WERI-Rb-1 (cell line): ENCODE measurements around the gene HSDL2.
A peak's percentile ranks its signal among the peaks of the same experiment; 100 is the strongest.

ENCODE experiments used
- DNase-seq: peaks from one replicate; pipeline ENCODE4 v3.0.0-alpha.2; 2020
- H3K27ac ChIP-seq: fragments of 250-450 bp; sonication (Bioruptor Pico); 2 replicates; pipeline ENCODE4 v1.5.1; 2020; ENCODE audit warnings: mild to moderate bottlenecking, moderate library complexity
- H3K27me3 ChIP-seq: fragments of 250-450 bp; sonication (Bioruptor Pico); 2 replicates; pipeline ENCODE4 v1.5.1; 2021; ENCODE audit warnings: mild to moderate bottlenecking, low read depth, moderate library complexity; ENCODE audit not compliant: insufficient read depth, severe bottlenecking
- H3K36me3 ChIP-seq: fragments of 250-450 bp; sonication (Bioruptor Pico); 2 replicates; pipeline ENCODE4 v1.5.1; 2020; ENCODE audit warnings: mild to moderate bottlenecking, moderate library complexity
- H3K4me3 ChIP-seq: 2 replicates; pipeline ENCODE4 v1.5.1; 2011; ENCODE audit warnings: low read depth, mild to moderate bottlenecking, control low read depth, low read length
- H3K9me3 ChIP-seq: fragments of 250-450 bp; sonication (Bioruptor Pico); 2 replicates; pipeline ENCODE4 v1.5.1; 2021; ENCODE audit warnings: mild to moderate bottlenecking, moderate library complexity; ENCODE audit not compliant: severe bottlenecking
- CTCF ChIP-seq: IDR thresholded peaks from 2 replicates; pipeline ENCODE4 v1.5.1; 2011; ENCODE audit warnings: low read depth, mild to moderate bottlenecking, control low read depth, inconsistent platforms, low read length

Gene HSDL2

GRCh38 chr9:112377684-112378327, 2.1 kb upstream of the HSDL2 start:
- H3K27me3 ChIP-seq: no peaks in the 10 kb centered on the region
- no peak for DNase-seq
- no peaks in the 10 kb centered on the region for H3K9me3 ChIP-seq
- peak overlapping the region; percentile 71 for H3K4me3 ChIP-seq
- peaks cover 2% of the 10 kb centered on the region for H3K36me3 ChIP-seq
- TF ChIP-seq CTCF: no peak
- no peak overlapping the region; the same call in 1 of the 2 replicates for H3K27ac ChIP-seq

- peak; percentile 51 for DNase-seq
- Histone ChIP-seq H3K36me3 (peaks cover 2% of the 10 kb centered on the region), H3K27me3 (no peaks in the 10 kb centered on the region), H3K4me3 (peak overlapping the region; percentile 71), H3K27ac (peak overlapping the region; percentile 99), H3K9me3 (no peaks in the 10 kb centered on the region)
- TF ChIP-seq CTCF: no peak
Measured at GRCh38 chr9:112378328-112379176, 1.4 kb upstream of the HSDL2 start.

GRCh38 chr9:112379177-112380101, 469 bp upstream of the HSDL2 start:
- Histone ChIP-seq H3K27ac (peak overlapping the region; percentile 99), H3K9me3 (no peaks in the 10 kb centered on the region), H3K27me3 (no peaks in the 10 kb centered on the region), H3K36me3 (peaks cover 2% of the 10 kb centered on the region), H3K4me3 (peak overlapping the region; percentile 78)
- DNase-seq: peak; percentile 100
- TF ChIP-seq CTCF: 0 out of 2 replicates have a peak, but pooled peaks have one; percentile 11

- Histone ChIP-seq H3K27ac (no peak overlapping the region), H3K9me3 (no peaks in the 10 kb centered on the region), H3K36me3 (peaks cover 2% of the 10 kb centered on the region), H3K27me3 (no peaks in the 10 kb centered on the region), H3K4me3 (peak overlapping the region; percentile 78)
- DNase-seq: no peak
- TF ChIP-seq CTCF: no peak
Measured at GRCh38 chr9:112380825-112381221, 915 bp downstream of the HSDL2 start.

GRCh38 chr9:112382066-112382465, 2.2 kb downstream of the HSDL2 start:
- Histone ChIP-seq H3K36me3 (peaks cover 2% of the 10 kb centered on the region), H3K27ac (no peak overlapping the region), H3K9me3 (no peaks in the 10 kb centered on the region), H3K27me3 (no peaks in the 10 kb centered on the region), H3K4me3 (no peak overlapping the region)
- no peak for TF ChIP-seq CTCF
- DNase-seq: no peak
